HG03097 (cell line): ENCODE measurements around the gene TNFRSF13B.
"Not testable (repeated sequence)": the region's sequence is repeated elsewhere in the genome, so short reads cannot be mapped to it uniquely, and the experiment has no call there.

Source experiments
- ATAC-seq: cut with Tn5 transposase; IDR thresholded peaks from one replicate; pipeline ENCODE4 v1.9.1; 2021; ENCODE audit not compliant: unreplicated experiment, low FRiP score

TNFRSF13B gene

DNA sequence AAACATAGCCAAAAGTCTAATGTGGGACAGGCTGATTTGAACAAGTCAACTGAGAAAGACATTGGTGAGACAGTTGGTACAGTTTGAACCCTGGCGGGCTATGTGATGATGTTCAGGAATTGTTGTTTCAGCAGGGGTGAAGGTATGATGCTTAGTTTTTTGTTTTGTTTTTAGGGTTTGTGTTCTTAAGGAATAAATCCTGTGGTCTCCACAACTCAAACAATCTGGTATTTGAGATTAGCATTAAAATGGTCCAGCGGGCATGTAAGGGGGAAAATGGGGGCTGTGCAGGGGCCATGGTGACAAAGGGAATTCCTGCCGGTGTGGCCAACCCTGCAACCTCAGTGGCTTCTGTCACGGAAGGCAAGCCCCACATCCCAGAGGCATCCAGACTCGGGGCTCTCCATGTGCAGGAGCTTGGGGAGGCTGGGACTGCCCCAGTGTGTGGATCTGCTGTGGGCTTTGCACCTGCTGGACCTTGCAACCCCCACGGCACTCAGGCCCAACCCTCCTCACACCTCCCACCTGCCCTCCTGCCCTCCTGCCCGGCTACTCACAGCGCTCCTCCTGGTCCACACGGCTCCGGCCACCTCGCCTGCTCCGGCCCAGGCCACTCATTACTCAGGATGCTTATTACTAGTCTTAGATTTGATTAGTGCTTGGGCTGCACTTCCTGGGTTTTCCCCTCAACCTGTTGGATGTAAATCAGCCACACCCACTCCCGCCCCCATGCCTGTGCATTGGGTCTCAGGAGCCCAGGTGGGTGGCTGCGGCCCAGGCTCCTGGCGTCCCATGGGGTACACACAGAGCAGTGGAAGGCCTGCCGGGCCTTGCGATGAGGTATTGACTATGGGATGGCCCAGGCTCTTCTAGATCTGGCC lies at the start of gene TNFRSF13B:
TNFRSF13B (minus strand) TSS at position 661 of the 881 bp plus-strand sequence; CDS start at position 618, 43 bp downstream.
- ATAC-seq, result no peak

DNA sequence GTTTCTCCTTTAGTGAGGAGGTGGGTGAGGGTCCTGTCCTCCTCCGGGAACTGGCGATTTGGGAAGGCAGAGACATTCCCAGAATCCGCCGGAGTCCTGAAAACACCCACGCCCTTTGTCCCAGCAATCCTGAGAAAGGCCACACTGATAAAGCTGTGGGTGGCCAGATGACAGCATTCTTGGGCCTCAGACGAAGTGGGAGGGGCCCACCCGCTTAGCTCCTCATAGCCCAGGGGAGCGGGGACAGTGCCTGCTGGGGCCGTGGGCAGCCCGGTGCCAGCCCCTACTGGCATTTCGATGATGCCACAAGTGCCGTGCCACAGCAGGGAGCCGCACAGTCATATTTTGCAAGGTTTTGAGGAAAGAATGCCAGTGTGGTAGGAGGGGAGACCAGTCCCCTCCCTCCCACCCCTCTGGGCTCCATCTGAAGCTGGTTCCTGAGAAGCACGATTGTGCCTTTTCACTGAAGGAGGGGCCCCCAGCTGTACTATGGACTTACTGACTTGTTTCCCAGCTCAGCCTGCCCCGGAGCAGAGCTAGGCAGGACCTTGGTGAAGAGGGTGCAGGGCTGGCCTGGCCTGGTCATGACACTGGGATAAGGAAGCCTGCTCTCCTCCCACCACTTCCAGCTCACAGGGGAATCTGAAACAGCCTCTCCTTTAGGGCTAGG lies 49.4 kb upstream of the TNFRSF13B start:
- no peak for ATAC-seq

DNA sequence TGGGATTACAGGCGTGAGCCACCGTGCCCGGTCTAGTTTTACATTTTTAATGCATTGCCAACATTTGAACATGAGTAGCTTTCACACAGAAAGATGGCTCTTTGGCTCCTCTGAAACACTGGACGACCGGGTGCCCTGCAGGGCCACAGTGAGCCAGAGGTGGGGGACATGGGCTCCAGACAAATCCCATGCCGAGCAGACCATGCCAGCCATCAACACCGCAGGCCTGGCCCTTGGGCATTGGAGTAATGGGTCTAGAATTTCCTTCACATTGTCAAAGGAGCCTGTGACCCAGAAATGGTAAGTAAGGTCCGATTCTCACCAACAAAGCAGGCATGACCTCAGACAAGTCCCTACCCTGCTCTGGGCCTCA lies 48.9 kb upstream of the TNFRSF13B start:
- no peak for ATAC-seq

DNA sequence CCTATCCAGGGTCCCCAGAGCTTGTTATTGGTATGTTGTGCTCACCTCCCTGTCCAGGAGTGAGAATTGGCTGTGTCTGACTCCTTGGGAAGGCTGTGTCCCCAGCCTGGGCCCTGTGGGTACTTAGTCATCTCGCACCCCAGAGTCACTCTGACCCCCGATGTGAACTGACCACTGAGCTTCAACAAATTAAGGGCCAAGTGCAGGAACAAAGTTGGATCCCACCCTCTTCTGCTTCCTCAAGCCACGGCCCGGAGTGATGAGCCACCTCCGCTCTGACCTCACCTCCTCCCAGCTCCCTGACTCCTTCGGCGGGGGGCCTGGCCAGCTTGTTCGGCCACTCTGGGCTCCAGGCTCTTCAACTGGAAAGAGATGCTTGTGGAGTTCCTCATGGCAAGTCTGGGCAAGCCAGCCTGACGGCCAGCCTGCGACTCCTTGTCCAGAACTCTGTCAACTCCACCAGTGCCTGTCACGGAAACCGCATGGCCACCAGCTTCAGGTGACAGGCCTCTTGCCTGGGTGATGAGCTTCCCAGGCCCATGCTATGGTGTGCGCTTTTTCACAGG lies 48.1 kb upstream of the TNFRSF13B start:
- no peak for ATAC-seq

DNA sequence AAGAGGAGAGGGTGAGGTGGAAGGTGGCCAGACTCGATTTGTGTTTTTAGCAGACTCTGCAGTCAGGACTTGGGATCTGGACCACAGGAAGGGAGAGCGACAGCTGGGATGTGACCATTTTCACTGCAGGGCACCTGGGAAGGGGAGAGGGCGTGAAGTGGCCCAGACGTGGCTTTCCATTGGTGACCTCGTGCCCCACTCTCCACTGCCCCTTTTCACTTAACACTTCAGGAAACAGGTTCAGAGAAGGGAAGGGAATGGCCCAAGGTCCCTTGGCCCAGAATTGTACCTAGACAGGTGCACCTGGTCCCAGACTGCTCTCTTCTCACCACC lies 47.5 kb upstream of the TNFRSF13B start:
- no peak for ATAC-seq

DNA sequence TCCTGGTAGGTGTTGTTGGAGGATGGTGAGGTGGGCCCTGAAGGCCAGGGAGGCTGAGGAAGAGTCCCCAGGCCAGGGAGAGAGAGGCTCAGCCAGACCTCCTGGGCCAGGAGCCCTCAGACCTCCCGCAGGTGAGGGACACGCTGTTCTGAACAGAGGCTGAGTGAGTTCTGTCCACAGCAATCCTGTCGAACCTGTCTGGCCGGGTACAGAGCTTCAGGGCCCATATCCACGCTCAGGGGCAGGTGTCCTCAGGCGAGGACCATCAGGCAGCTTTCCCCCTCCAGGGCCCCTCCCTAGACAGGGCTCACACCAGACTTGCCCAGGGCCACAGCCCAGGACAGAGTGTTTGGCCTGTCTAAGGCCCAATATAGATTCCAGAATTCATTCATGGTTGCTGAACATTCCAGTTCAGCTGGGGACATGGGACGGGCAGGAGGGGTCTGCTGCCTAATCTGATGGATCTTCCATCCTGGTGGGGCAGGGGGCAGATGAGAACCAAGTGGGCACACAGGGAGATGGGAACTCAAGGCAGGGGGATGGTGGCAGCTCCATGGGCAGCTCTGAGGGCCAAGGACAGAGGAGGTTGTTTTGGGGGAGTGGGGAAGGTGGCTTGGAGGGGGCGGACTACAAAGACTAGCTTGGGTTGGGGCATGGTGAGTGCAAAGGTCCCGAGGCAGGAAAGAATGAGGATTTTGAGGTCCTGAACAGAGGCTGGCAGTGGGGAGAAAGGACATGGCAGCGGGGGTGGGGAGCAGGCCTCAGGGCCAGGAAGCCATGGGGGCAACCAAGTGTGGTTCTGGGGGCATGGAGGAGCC lies 46.9 kb upstream of the TNFRSF13B start:
- no peak for ATAC-seq

DNA sequence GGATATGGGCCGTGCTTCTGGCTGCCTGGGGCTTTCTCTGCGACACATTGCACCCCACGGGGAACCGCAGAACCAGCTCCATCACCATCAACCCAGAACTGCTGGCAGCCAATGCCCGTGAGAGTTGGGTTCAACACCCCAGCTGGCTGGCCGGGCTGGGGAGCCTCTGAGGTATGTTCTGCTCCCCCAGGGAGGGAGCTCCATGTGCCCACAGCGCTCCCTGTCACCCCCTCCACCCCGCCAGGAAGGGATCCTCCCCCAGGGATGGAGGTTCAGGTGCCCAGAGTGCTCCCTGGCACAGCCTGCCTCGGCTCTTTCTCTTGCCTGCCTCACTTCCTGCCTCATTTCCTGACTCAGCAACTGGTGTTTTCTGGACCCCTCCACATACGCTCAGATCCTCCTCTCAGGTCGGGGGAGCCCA lies 46.1 kb upstream of the TNFRSF13B start:
- no peak for ATAC-seq

DNA sequence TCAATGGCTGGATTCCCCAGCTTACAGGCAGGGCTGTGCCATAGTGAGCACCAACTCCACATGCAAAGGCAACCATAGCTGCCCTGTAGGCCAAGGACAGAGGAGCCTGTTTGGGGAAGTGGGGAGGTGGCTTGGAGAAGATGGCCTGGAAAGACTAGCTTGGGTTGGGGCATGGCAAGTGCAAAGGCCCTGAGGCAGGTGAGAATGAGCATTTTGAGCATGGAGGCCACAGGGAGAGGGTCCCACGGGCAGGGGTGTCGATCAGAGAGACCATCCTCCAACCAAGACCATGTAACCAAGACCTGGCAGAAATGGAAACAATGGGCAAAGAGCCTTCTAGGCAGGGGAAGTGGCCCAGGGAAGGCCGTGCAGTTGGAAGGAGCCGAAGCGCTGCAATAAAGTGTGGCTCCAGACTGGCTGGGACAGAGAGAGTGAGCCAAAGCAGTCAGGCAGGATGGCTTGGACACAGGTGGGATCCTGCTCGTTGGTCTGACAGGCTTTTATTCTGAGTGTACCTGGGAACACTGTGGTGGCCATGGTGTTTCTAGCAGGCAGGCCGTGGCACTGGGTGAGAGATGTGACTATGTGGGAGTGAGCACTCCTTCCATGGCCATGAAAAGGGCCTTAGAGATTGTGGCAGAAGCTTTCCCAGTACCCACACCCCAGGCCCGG lies 45.6 kb upstream of the TNFRSF13B start:
- ATAC-seq, result no peak

DNA sequence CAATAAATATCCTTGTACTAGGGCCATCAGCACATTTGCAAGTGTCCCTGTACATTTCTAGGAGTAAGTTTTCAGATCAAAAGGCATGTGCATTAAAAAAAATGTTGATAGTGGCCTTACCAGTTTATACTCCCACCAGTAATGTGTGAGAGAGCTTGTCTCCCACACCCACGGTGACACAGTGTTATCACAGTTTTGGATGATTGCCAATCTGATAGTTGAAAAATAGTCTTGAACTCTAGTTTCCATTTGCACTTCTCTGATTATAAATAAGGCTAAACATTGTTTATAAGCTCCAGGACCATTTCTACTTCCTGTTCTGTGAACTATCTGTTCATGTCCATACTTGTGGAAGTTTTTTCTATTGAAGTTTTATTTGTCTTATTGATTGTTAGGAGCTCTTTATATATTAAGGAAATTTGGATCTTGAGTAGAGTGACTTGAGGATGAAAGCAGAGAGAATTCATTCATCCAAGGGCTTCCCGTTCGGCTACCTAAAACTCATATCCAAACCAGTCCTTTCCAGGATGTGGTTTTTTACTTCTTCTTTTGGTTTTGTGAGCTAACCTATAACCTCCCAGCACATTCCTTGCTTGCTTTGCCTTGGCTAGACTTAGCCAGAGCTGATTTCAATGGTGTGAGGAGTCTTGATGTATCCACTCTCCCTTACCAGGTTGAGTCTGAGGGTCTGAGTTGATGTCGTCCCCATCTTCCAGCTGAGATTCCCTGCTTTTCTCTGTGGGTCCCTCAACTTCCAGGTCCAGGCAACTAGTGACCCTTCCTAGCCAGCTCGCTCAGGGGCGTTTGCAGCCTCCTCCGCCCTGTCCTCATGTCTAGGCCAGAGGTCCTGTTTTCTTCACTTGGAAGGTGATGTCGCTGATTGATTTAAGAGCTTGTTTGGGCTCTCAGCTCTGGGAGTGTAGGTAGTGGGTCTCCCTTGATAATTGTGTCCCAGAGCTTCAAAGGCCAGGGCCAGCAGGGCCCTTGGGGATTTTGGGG lies 44.6 kb upstream of the TNFRSF13B start:
- ATAC-seq, result not testable (repeated sequence)

DNA sequence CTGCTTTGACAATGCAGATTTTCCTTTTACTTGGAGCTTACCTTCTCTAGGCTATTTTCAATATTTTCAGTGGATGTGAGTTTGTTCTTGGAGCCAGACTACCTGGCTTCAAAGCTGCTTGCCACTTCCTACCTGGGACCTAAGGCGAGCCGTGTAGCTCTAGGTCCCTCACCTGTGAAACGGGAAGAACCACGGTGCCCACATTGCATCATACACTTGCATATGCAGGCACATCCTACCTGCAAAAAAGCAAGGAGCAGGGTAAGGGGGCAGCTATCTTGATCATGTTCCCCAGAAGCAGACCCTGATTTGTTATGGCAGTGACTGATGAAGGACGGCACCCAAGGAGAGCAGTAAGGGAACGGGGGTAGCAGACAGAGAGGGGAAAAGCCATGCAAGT lies 43.3 kb upstream of the TNFRSF13B start:
- ATAC-seq, result no peak

DNA sequence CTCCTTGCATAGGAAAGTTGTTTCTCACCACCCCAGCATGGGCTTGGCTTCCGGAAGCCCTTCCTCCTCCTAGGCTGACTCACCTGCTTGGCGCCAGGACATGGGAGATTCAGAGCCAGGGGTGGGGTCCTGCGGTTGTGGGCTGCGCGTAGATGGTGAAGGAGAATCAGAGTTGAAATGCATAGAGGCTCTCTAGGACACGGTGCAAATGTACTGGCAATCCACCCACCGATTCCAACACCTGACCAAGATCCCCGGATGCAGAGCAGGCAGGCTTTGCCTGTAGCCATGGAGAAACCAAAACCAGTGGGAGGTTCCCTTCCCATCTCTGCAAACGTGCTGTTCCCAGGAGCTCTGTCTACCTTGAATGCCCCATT lies 42.8 kb upstream of the TNFRSF13B start:
- not testable (repeated sequence) for ATAC-seq

DNA sequence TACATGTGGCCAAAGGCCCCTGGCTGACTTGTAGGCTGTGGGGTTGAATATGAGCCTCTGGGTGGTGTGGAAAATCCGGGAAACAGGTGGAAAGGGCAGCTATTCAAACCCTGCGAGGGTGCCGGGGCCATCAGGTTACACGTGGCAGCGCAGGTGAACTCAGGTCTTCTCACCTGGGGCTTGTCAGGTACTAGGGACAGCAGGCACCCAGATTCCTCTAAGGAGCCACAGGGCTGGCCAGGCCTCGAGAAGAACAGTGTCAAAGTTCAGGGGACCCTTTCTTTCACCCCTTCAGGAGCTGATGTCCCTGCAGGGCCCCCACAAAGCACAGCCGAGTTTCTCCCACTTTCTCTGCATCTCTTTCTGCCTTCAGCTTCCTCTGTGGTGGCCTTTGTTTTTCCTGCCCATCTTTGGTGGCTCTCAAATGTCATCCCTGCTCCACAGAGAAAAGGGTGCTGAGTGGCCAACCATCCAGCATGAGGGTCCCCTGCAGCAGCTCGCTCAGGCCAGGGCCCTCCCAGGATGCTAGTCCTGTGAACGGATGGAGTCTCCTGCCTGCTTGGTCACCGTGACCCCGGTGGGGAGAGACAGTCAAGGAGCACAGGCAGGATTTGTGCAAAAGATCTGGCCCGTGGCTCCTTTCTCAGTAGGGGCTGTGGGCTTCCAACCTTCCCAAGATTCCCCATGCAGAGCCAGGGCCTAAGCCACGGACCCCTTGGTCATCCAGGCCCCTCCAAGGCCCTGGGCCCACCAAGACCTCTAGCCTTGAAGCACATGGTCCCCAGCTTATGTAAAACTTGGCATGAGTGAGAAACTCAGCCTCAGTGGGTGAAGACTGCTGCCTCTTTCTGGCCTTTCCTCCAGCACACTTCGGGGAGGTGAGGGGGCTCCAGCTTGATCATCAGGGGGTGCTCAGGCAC lies 42.2 kb upstream of the TNFRSF13B start:
- not testable (repeated sequence) for ATAC-seq

DNA sequence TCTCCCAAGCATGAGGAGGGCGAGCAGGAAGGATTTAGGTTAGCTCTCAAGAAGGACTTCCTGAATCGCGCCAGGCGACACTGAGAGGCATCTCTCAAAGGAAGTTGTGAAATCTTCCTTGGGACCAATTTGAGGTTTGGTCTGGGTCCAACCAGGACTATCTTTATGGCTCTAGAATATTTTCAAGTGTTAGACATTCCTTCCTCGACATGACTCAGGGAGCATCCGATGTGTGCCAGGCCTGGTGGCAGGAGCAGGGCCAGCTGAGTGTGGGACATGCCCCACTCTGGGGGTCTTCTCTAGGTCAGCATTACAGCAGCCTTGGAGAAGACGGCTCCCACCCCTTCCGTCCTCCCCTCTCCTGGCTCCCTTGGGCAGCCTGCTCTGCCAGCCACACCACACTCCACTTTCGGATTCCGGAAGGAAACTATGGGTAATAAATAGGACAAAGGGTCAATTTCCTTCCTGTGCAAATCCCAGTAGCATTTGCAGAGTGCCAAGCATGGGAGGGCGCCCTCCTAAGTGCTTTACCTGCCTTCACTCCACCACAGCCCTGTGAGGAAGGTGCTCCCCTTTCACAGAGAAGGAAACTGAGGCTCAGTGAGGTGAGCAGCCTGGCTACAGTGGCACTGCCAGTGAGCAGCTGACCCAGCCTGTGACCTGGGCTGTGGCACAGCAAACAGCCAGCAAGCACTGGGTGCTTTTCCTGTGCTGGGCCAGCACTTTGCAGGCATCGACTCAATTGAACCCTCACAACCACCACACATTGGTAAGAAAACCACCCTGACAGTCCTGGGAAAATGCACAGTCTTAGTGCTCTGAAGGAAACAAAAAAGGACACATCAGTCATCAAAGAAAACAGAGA lies 39.4 kb upstream of the TNFRSF13B start:
- not testable (repeated sequence) for ATAC-seq

DNA sequence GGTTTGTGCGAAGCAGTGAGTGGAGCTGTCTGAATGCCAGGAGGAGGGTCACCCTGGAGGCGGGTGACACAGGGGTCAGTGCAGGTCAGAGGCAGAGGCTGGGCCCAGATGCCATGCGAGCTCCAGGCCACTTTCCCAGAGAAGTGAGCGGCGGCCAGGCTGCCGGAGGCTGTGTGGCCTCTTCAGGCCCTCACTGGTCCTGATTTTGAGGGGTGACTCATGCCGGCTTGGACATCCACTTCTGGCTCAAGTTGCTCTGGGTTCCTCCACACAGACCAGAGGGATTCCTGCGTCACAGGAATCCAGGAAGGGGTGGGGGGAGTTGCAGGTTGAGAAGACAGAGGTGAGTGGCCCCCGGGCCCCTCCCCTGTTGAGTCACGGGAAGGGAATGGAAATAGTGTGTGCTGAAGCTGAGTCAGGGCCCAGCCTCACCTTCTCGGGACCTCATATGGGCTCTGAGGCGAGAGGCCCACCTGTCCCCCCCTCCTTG lies 38.7 kb upstream of the TNFRSF13B start:
- not testable (repeated sequence) for ATAC-seq

DNA sequence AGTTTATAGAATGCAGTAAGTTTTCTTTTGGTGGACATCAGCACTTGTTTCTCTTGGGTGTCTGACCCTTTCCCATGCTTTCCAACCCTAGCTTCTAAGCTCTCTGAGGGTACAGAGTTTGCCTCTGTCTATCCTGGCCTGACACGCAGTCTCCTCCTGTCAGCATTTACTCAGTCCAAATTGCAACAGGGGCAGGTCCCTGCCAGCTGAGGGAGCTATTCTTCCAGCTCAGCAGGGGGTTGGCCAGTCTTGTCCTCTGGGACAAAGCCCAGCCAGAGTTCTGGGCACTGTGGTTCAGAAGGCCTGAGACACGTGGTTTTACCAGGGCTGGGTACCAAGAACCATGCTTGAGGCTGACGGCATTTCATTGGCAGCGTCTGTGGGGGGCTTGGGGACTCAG lies 38.1 kb upstream of the TNFRSF13B start:
- ATAC-seq, result not testable (repeated sequence)

DNA sequence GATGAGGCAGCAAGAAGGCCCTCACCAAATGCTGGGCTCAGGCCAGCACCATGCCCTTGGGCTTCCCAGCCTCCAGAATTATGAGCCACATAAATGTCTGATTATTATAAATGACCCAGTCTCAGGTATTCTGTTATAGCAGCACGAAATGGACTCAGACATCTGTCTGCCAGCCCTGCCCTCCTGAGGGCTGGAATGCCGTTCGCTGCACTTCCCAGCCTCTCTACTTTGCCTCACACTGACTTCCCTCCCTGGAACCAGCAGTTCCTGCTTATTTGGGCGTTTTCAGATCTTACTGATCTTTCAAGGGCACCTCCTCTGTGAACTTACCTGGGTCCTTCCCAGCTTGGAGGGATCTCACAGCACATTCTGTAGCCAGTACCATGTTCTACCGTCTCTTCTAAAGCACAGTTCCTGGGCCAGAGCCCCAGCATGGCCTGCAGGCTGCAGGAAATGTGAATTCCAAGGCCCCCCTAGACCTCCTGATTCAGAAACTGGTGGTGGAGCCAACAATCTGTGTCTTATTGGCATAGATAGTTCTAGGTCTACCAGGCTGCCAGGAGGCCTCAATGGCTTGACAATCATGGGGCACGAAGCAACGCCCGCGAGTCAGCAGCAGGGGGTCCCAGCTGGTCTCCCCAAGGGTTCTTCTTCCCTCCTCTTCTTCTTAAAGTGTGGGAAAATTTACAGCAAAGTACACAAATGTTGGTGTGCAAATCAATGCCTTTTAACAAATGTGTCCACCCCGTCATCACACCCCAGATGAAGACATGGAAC lies 36.9 kb upstream of the TNFRSF13B start:
- ATAC-seq, result not testable (repeated sequence)
